ENCODE measurements around the gene KANSL1. TPM values are rescaled to one million over a fixed set of nuclear protein-coding genes. Genes with fewer than 3 reads are reported as not detected.

KANSL1 gene
- total and polyA plus RNA-seq, 8 donors = 65.9 to 129 (median 79.0) TPM

GRCh38 chr17:46139432-46140210, 53.6 kb downstream of the KANSL1 start:
- peak; percentile 67 for ATAC-seq
- H3K9me3 ChIP-seq = no peaks in the 10 kb centered on the region
- H3K27ac ChIP-seq = peak overlapping the region; percentile 30 to 40
- no peak for DNase-seq
- peaks cover 42 to 100% of the 10 kb centered on the region in 2 donors for H3K4me1 ChIP-seq
- H3K36me3 ChIP-seq = no peaks in the 10 kb centered on the region
- TF ChIP-seq, protein P1, sequence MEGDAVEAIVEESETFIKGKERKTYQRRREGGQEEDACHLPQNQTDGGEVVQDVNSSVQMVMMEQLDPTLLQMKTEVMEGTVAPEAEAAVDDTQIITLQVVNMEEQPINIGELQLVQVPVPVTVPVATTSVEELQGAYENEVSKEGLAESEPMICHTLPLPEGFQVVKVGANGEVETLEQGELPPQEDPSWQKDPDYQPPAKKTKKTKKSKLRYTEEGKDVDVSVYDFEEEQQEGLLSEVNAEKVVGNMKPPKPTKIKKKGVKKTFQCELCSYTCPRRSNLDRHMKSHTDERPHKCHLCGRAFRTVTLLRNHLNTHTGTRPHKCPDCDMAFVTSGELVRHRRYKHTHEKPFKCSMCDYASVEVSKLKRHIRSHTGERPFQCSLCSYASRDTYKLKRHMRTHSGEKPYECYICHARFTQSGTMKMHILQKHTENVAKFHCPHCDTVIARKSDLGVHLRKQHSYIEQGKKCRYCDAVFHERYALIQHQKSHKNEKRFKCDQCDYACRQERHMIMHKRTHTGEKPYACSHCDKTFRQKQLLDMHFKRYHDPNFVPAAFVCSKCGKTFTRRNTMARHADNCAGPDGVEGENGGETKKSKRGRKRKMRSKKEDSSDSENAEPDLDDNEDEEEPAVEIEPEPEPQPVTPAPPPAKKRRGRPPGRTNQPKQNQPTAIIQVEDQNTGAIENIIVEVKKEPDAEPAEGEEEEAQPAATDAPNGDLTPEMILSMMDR (IDR thresholded peaks at IDR 0.05) = no peak
- no peaks in the 10 kb centered on the region for H3K27me3 ChIP-seq
- H3K4me3 ChIP-seq = no peak overlapping the region
- intact Hi-C loops (cut with DNase I) = no loop called here

- intact Hi-C loops (cut with DNase I) = no loop called here
- peaks cover 31 to 97% of the 10 kb centered on the region in 2 donors for H3K4me1 ChIP-seq
- H3K9me3 ChIP-seq = no peaks in the 10 kb centered on the region
- no peaks in the 10 kb centered on the region for H3K36me3 ChIP-seq
- H3K27ac ChIP-seq = no peak overlapping the region
- H3K27me3 ChIP-seq = no peaks in the 10 kb centered on the region
- TF ChIP-seq, protein P1 (IDR thresholded peaks at IDR 0.05) = no peak
- DNase-seq (no peak), ATAC-seq (no peak)
- no peak overlapping the region for H3K4me3 ChIP-seq
Observed at GRCh38 chr17:46138473-46138872, 54.8 kb downstream of the KANSL1 start.

DNA sequence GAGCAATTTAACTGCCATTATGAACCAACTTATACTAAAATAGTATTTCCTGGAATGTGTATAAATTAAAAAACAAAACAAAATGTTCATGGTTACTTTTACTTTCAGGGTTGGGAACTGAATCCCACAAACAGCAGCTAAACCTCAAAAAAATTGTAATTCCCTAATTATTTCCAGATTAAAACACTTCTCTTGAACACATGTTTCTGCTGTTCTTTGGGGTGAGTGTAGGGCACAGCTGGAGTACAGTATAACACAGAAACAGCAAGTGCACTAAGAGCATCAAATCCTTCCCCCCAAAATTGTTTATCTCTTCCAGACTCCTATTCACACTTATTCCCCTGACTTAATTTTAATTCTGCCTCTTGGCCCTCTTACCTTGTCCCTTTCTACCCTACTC, 56.4 kb downstream of the KANSL1 start:
- Histone ChIP-seq H3K36me3 (no peaks in the 10 kb centered on the region), H3K4me1 (peaks cover 25 to 82% of the 10 kb centered on the region in 2 donors)
- intact Hi-C loops (cut with DNase I) = no loop called here

DNA sequence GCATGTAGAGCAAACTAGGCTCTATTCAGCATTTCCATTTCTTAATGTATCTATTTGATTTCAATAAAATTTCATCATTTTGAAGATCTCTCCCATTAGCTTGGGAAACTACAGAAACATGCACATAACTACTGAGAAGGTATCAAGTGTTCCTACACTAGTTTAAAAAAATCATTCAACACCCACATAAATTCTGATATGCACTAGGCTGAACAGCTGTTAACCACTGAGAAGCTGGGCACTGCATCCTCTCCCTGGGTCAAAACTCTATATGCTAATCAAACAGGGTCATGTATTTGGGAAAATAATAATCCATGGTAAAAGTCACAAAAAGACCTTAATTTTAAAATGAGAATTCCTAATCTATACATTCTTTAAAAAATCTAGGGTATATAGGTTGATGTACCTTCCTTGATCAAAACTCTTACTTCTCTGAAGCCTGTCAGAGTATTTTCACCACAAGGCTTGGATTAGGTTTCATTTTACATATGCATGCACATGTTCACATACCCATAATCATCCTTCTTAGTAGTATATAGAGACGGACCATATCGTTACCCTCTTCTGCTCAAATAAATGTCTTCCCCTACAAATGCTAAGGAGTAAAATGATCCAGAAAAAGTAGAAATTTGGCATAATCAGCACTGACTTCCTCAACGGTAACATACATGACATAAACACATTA, 57.2 kb downstream of the KANSL1 start:
- ATAC-seq = no peak
- H3K27me3 ChIP-seq = no peaks in the 10 kb centered on the region
- intact Hi-C loops (cut with DNase I) = no loop called here

More for the DNA sequence above, 56.4 kb downstream of the KANSL1 start:
- TF ChIP-seq, protein P1 (IDR thresholded peaks at IDR 0.05) = no peak
- Histone ChIP-seq H3K27ac (no peak overlapping the region), H3K27me3 (no peaks in the 10 kb centered on the region), H3K4me3 (no peak overlapping the region), H3K9me3 (no peaks in the 10 kb centered on the region)
- DNase-seq = no peak
- ATAC-seq = no peak

More for the DNA sequence above, 57.2 kb downstream of the KANSL1 start:
- H3K9me3 ChIP-seq = no peaks in the 10 kb centered on the region
- H3K27ac ChIP-seq = no peak overlapping the region
- no peak for DNase-seq
- H3K4me3 ChIP-seq = no peak overlapping the region
- peaks cover 18 to 82% of the 10 kb centered on the region in 2 donors for H3K4me1 ChIP-seq
- TF ChIP-seq, protein P1 (IDR thresholded peaks at IDR 0.05) = no peak
- no peaks in the 10 kb centered on the region for H3K36me3 ChIP-seq
